HG02642 (cell line): ENCODE results near the gene PPT1.

Source experiments
- ATAC-seq: cut with Tn5 transposase; IDR thresholded peaks from one replicate; pipeline ENCODE4 v1.9.1; 2021; ENCODE audit warnings: mild to moderate bottlenecking; ENCODE audit not compliant: unreplicated experiment, poor library complexity

PPT1 gene

DNA sequence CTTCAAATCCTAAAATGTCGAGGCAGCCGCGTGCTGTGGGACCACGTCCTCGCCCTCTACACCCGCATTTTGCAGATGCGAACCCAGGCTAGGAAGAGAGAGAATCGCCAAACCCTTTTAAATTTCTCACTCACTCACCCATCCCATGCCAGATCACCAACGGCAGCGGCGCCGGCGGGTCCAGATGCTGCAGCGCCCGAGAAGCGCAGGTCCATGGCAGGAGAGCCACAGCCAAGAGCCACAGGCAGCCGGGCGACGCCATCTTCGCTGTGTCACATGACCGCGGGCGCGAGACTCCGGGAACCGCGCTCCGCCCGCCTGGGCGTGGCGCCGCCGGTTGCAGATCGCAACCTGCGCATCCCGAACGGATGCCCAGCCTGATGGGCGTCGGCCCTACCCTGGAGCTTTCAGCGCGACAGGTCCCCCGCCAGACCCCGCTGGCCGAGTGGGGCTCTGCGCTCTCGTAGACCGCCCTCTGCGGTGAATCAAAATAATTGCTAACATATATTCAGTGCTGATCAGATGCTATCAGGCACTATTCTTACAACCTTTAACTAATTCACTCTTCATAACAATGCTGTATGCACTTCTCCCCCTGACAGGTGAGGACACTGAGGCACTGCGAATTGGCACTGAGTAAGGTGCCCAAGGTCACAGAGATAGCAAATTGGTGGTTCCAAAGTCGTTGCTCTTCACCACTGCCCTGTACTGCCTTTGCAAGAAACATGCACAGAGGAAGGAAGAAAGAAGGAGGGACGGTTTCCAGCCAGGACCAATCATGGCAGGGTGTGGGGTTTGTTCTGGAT, at the start of gene PPT1:
PPT1 (minus strand) TSS at position 276 of the 806 bp plus-strand sequence; CDS start at position 262, 14 bp downstream.
- peak; percentile 94 for ATAC-seq

DNA sequence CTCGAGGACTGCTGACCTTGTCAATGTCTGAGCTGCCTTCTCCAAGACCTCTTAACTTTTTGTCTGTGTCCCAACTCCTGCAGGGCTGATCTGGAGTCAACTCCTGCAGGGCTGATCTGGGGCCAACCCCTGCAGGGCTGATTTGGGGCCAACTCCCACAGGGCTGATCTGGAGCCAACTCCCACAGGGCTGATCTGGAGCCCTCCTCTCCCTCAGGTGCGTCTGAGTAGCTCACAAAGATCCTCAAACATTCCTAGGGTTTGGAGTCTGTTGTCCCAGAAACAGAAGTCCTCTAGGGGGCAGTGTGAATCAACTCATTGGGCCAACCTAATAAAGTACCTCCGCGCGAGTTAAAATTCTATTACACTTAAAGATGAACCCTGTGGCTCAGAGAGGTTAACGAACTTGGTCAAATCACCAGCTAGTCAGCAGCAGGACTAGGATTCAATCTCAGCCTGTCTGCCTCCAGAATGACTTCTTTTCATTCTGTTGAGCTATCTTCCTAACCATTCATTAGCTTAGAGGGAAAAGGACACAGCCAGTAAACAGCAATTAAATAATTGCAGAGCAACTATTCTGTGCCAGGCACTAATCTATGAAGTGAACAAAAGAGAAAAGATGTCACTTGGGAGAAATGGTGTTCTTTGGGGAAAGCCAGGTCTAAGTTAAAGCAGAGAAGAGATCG, 47.0 kb upstream of the PPT1 start:
- no peak for ATAC-seq

DNA sequence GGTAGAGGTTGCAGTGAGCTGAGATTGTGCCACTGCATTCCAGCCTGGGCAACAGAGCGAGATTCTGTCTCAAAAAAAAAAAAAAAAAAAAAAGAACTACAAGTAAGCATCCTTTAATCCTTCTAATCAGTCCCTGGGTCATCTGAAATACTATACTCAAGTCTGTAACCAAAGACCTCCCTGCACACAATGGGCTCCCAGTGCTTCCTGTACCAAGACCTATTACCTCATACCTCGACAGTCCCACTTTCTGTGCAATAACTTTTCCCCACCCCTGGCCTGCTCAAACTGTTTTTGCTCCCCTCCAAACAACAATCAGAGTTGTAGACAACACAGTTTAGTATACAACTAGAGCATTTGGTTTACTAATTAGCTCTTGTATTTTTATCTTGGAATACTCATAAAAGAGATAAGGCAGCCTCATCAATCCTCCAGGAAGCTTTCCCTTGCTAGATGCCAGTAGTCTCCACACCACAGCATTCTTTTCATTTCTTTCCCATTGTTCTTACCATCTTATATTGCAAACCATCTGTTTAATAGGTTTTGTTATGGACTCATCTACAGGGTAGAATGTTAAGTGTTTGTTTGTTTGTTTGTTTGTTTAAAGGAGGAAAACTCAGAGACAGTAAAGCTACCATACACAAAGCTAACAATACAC, 45.0 kb upstream of the PPT1 start:
- ATAC-seq: no peak

GRCh38 chr1:40140211-40140973, 43.3 kb upstream of the PPT1 start:
- ATAC-seq: no peak

DNA sequence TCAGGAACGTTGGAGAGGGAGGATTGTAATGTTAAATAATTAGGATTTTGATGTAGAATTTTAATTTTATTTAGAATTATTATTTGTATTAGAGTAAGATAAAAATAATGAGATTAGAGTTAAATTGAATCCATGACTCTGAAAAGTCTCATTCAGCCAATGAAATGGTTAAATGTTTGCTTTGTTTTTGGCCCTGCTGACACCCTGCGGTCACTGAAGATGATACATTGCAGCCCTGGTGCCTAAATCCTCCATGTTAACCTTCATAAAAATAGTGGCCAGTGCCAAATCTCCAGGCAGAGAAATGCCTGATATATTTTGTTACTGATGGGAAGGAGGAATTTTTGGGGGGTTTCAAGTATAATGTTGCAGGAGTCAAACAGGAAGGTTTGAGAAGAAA, 36.8 kb upstream of the PPT1 start:
- ATAC-seq: no peak

- no peak for ATAC-seq
Measured at GRCh38 chr1:40133312-40133665, 36.2 kb upstream of the PPT1 start.

GRCh38 chr1:40132383-40133311, 35.6 kb upstream of the PPT1 start:
- no peak for ATAC-seq

- no peak for ATAC-seq
Measured at GRCh38 chr1:40130892-40131291, 33.8 kb upstream of the PPT1 start.

DNA sequence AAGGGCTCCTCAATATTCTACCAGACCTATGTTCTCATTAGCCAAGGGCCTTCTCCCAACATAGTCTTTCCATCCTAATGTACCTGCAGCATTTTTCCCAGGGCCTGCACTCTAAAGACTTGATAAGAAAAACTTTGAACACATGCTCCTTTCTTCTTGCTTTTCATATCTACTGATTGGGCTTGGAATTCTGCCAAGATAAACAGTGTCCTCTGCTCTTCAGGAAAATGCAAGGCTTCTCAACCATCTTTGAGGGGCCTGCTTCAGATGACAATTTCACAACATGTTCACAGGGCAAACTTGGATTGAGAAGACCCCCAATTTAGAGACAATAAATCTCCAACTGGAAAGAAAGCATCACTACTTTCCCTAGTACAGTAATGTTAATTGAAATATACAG, 25.8 kb upstream of the PPT1 start:
- no peak for ATAC-seq

GRCh38 chr1:40120128-40120527, 23.1 kb upstream of the PPT1 start:
- ATAC-seq: no peak

DNA sequence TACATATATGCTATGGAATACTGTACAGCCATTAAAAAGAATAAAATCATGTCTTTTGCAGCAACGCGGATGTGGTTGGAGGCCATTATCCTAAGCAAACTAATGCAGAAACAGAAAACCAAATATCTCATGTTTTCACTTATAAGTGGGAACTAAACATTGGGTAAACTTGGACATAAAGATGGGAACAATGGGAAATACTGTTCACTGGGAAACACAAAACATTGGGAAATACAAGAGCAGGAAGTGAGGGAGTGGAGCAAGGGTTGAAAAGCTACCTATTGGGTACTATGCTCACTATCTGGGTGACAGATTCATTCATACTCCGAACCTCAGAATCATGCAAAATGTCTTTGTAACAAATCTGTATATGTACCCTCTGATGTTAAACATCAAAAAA, 17.3 kb upstream of the PPT1 start:
- ATAC-seq: no peak

GRCh38 chr1:40110389-40110788, 13.3 kb upstream of the PPT1 start:
- no peak for ATAC-seq

DNA sequence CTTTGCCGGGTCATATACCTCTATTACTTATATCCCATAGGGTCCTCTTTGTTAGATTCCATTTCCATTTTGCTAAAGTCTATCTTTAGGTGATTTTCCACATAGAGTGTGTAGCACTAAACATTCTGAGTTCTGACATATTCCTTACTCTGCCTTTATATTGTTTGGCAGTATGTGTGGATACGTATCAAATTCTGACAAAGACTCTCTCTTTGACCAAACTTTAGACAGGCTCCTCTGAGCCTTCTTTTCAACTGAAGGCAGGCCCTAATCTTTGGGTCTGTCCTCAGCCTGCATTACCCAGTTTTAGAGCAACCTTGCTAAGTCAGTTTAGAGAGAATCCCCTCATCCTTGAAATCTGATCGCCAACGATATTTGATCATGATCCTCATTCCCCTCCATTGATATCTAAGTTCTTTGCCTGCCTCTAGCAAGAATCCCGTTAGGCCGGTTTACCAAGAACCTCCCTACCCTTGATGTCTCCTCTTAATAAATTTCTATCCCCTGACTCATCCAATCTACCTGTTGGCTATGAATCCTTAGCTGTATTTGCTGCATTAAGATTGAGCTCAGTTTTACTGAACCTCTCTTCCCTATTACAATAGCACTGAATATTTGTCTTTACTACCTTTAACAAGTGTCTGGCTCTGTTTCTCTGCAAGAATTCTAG, 10.4 kb upstream of the PPT1 start:
- no peak for ATAC-seq

- no peak for ATAC-seq
Measured at GRCh38 chr1:40105028-40105427, 8.0 kb upstream of the PPT1 start.

- ATAC-seq: no peak
Measured at GRCh38 chr1:40102896-40103295, 5.8 kb upstream of the PPT1 start.

DNA sequence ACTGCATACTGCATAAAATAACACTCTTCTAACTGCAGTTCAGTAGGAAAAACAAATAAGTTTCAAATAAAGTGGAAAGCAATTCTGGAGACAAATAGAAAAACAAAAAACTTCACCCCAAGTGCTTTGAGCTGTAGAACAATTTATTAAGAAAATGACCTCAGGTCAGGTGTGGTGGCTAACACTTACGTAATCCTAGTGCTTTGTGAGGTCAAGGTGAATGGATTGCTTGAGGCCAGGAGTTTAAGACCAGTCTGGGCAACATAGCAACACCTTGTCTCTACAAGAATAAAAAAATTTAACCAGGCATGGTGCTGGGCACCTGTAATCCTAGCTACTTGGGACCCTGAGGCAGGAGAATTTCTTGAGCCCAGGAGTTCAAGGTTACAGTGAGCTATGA, 5.0 kb upstream of the PPT1 start:
- no peak for ATAC-seq

GRCh38 chr1:40096646-40096976, 441 bp downstream of the PPT1 start:
- peak; percentile 16 for ATAC-seq

DNA sequence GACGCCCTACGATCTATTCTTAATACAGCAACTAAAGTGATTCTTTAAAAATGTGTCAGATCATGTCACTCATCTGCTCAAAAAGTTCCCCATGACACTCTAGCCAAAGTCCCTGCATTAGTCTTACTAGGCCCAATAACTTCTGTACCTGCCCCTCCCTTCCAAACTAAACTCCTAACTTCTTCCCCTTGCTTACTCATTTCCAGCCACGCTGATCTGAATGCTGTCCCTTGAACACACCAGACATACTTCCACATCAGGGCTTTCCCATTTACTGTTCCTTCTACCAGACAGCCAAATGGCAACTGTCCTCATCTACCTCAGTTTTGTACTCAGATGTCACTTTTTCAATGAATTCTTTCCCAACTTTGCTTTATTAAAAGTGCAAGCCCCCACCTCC, 1.2 kb downstream of the PPT1 start:
- ATAC-seq: no peak

DNA sequence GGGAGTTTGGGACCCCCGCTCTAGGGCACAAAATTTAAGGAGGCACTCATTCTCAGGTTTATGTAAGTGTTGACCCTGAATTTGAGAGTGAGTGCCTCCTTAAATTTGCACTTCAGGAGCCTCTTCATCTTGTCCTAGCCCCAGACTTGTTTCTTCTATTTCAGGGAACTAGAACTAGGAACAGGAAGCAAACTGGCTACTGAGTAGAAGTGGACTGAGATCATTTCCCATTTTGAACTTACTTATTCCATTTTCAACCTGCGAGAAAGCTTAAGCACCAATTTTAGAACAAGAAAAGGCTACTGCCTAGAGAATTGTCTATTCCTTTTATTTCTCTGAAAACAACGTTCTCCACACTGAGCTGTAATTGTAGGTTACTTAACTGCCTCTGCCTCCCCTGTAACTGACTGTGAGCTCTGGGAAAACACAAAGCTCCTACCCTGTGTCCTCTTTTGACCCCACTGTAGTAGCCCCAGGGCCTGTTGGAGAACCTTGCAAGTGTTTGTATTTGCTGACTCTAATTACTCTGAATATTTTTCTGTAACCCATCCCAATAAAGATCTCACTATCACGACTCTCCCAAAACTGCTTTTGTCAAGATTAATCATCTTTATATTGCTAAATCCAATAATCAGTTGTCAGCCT, 2.5 kb downstream of the PPT1 start:
- no peak for ATAC-seq
